SU-DHL-6 (cell line): ENCODE data around the gene APBB2.
"Not testable (repeated sequence)": the region's sequence is repeated elsewhere in the genome, so short reads cannot be mapped to it uniquely, and the experiment has no call there.

ENCODE experiments used
- H2AFZ ChIP-seq: fragments of 200-600 bp; sonication (generic); 2 replicates; pipeline ENCODE4 v1.6.1; 2014; ENCODE audit warnings: low read depth, mild to moderate bottlenecking, moderate library complexity, mixed read lengths, antibody characterized with exemption, low read length; ENCODE audit not compliant: severe bottlenecking
- H3F3A ChIP-seq: fragments of 200-600 bp; shearing (Covaris generic); 2 replicates; pipeline ENCODE4 v1.6.0; 2016; ENCODE audit warnings: antibody characterized with exemption, mild to moderate bottlenecking; ENCODE audit not compliant: insufficient read depth
- H3K27ac ChIP-seq: fragments of 200-600 bp; sonication (generic); 2 replicates; pipeline ENCODE4 v1.5.1; 2016; ENCODE audit warnings: low read depth, mild to moderate bottlenecking, low read length, moderate library complexity, mixed read lengths
- H3K27me3 ChIP-seq: fragments of 200-600 bp; sonication (generic), shearing (Covaris generic); 2 replicates; pipeline ENCODE4 v1.6.0; 2014; ENCODE audit warnings: mild to moderate bottlenecking, low read length
- H3K36me3 ChIP-seq: fragments of 200-600 bp; sonication (generic); 2 replicates; pipeline ENCODE4 v1.6.1; 2014; ENCODE audit warnings: mild to moderate bottlenecking, low read length, mixed read lengths
- H3K4me2 ChIP-seq: fragments of 300-600, 200-600 bp; shearing (Covaris generic), sonication (generic); 2 replicates; pipeline ENCODE4 v1.6.0; 2014; ENCODE audit warnings: low read length, low read depth, mild to moderate bottlenecking; ENCODE audit not compliant: poor library complexity, severe bottlenecking
- H3K4me3 ChIP-seq: fragments of 200-600 bp; sonication (generic); 2 replicates; pipeline ENCODE4 v1.5.1; 2014; ENCODE audit warnings: antibody characterized with exemption, low read length, mild to moderate bottlenecking, mixed read lengths; ENCODE audit not compliant: insufficient read depth, poor library complexity, severe bottlenecking
- H3K79me2 ChIP-seq: fragments of 200-600 bp; sonication (generic); 2 replicates; pipeline ENCODE4 v1.6.1; 2014; ENCODE audit warnings: mild to moderate bottlenecking, low read length, moderate library complexity; ENCODE audit not compliant: insufficient read depth
- H3K9ac ChIP-seq: fragments of 200-600 bp; sonication (generic); 2 replicates; pipeline ENCODE4 v1.7.0; 2014; ENCODE audit warnings: mild to moderate bottlenecking, low read length
- H3K9me2 ChIP-seq: fragments of 200-600 bp; sonication (generic); replicated peaks from 2 replicates; pipeline ENCODE4 v1.6.1; 2014; ENCODE audit warnings: low read length; ENCODE audit not compliant: insufficient read depth
- H3K9me3 ChIP-seq: fragments of 200-600 bp; sonication (generic); 2 replicates; pipeline ENCODE4 v1.6.1; 2014; ENCODE audit warnings: low read length, mixed read lengths; ENCODE audit not compliant: insufficient read depth
- H4K20me1 ChIP-seq: fragments of 200-600 bp; sonication (generic); 2 replicates; pipeline ENCODE4 v1.6.1; 2014; ENCODE audit warnings: low read depth, mild to moderate bottlenecking, antibody characterized with exemption, low read length, moderate library complexity, mixed read lengths
- EZH2phosphoT487 ChIP-seq: fragments of 200-600 bp; sonication (generic), shearing (Covaris generic); conservative IDR thresholded peaks from 2 replicates; pipeline ENCODE4 v1.6.1; 2018; ENCODE audit warnings: mild to moderate bottlenecking, antibody characterized with exemption, low read length, moderate library complexity, mixed read lengths
- TF ChIP-seq, protein P1 (sequence below): fragments of 200-600 bp; sonication (generic); IDR thresholded peaks from one replicate; pipeline ENCODE4 v1.5.1; 2017; ENCODE audit warnings: antibody characterized with exemption, mild to moderate bottlenecking, low read length, moderate library complexity; ENCODE audit not compliant: insufficient read depth, poor library complexity, severe bottlenecking

Gene APBB2

DNA sequence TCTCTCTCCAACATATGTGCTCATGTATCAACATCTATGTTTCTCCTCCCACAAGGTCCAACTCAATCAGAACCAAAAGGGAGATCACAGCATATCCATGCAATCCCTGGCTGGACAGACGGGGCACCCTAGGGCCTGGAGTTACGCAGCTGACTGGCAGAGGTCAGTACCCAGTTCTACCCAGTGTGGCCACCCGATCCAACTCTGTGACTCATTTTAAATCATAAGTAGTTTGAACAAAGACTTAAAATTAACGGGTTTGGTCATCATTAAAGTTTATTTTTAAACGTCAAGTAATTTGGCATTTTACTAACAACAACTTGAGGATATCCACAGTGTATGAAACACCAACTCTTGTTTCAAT lies 59.5 kb downstream of the APBB2 start:
- Histone ChIP-seq H3K79me2 (peaks cover 43% of the 10 kb centered on the region), H3K27me3 (no peaks in the 10 kb centered on the region), H3K9me3 (no peaks in the 10 kb centered on the region), H3K36me3 (no peaks in the 10 kb centered on the region), H3K9me2 (no peaks in the 10 kb centered on the region), H3K4me3 (no peak overlapping the region), H2AFZ (no peak overlapping the region), H3K4me2 (no peak overlapping the region), H3F3A (0 out of 2 replicates have a peak, but pooled peaks cover 4% of the 10 kb centered on the region), H3K27ac (no peak overlapping the region), H4K20me1 (0 out of 2 replicates have a peak, but pooled peaks cover 3% of the 10 kb centered on the region), H3K9ac (no peak overlapping the region)
- no peak for TF ChIP-seq EZH2phosphoT487
- TF ChIP-seq, protein P1, sequence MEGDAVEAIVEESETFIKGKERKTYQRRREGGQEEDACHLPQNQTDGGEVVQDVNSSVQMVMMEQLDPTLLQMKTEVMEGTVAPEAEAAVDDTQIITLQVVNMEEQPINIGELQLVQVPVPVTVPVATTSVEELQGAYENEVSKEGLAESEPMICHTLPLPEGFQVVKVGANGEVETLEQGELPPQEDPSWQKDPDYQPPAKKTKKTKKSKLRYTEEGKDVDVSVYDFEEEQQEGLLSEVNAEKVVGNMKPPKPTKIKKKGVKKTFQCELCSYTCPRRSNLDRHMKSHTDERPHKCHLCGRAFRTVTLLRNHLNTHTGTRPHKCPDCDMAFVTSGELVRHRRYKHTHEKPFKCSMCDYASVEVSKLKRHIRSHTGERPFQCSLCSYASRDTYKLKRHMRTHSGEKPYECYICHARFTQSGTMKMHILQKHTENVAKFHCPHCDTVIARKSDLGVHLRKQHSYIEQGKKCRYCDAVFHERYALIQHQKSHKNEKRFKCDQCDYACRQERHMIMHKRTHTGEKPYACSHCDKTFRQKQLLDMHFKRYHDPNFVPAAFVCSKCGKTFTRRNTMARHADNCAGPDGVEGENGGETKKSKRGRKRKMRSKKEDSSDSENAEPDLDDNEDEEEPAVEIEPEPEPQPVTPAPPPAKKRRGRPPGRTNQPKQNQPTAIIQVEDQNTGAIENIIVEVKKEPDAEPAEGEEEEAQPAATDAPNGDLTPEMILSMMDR: no peak

DNA sequence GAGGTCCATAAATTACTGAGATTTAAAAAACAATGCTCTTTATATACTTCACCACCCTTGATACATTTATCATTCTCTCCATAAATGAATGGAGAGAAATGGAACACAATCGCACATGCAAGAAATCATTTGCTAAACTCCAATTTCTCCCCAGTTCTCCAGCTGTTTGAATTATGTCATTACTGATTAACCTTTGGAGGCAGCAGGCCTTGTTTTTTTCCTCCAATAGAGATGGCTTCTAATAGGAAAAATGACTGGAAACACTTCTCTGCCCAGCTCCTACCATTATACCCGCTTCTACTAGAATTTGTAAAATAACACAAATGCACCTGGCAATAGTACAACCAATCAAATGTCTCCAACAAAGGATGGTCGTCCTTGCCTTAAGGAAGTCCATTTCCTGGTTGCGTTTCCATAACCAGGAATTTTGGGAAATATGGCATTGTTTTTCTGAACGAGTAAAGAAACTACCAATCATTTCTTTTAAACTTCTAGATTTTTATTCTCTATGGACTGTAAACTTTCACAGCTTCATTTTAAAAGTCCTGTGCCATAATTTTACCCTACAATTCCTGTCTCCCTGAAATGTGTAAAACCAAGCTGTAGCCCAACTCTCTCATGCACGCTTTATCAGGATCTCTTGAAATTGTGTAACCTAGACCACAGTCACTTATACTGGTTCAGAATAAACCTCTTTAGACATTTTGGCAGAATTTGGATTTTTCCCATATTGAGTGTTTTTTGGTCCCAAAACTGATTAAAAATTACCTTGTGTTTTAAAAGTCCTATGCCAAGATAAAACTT lies 60.1 kb downstream of the APBB2 start:
- Histone ChIP-seq H3K9ac (no peak overlapping the region), H3K36me3 (no peaks in the 10 kb centered on the region), H3K79me2 (peaks cover 39% of the 10 kb centered on the region), H2AFZ (no peak overlapping the region), H3K27me3 (no peaks in the 10 kb centered on the region), H3K4me2 (no peak overlapping the region), H3K9me2 (no peaks in the 10 kb centered on the region), H3K4me3 (no peak overlapping the region), H4K20me1 (0 out of 2 replicates have a peak, but pooled peaks cover 3% of the 10 kb centered on the region), H3K9me3 (no peaks in the 10 kb centered on the region), H3F3A (0 out of 2 replicates have a peak, but pooled peaks cover 4% of the 10 kb centered on the region), H3K27ac (no peak overlapping the region)
- TF ChIP-seq EZH2phosphoT487: no peak
- TF ChIP-seq, protein P1: no peak

GRCh38 chr4:41150401-41150800 lies 63.9 kb downstream of the APBB2 start:
- no peaks in the 10 kb centered on the region for H3K36me3 ChIP-seq
- H3K9me3 ChIP-seq: no peaks in the 10 kb centered on the region
- H3K9me2 ChIP-seq: no peaks in the 10 kb centered on the region
- H3K27me3 ChIP-seq: no peaks in the 10 kb centered on the region
- H3K79me2 ChIP-seq: peaks cover 47% of the 10 kb centered on the region
- no peak overlapping the region for H3K9ac ChIP-seq
- TF ChIP-seq, protein P1: no peak
- TF ChIP-seq EZH2phosphoT487: no peak
- H4K20me1 ChIP-seq: no peaks in the 10 kb centered on the region
- no peak overlapping the region for H3K4me2 ChIP-seq
- H3K4me3 ChIP-seq: no peak overlapping the region
- no peak overlapping the region for H3K27ac ChIP-seq
- H3F3A ChIP-seq: no peaks in the 10 kb centered on the region
- no peak overlapping the region for H2AFZ ChIP-seq

DNA sequence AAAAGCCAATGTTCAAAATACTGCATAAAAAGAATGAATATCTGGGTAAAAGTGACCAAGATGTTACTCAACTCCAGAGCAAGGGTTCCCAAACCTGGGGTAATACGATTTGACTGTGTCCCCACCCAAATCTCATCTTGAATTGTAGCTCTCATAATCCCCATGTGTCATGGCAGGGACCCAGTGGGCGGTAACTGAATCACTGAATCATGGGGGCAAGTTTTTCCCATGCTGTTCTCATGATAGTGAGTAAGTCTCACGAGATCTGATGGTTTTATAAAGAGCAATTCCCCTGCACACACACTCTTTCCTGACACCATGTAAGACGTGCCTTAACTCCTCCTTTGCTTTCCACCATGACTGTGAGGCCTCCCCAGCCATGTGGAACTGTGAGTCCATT lies 64.8 kb downstream of the APBB2 start:
- not testable (repeated sequence) for H3K27me3 ChIP-seq, H3K9me2 ChIP-seq
- H3K79me2 ChIP-seq: peaks cover 43% of the 10 kb centered on the region

More for the DNA sequence above, 64.8 kb downstream of the APBB2 start:
- not testable (repeated sequence) for H3K36me3 ChIP-seq, H3K9ac ChIP-seq, H4K20me1 ChIP-seq, H3F3A ChIP-seq, H3K27ac ChIP-seq, H3K4me2 ChIP-seq, H3K9me3 ChIP-seq, H3K4me3 ChIP-seq, H2AFZ ChIP-seq
